ENCODE results near the gene GCNT4.

GCNT4 gene, protein sequence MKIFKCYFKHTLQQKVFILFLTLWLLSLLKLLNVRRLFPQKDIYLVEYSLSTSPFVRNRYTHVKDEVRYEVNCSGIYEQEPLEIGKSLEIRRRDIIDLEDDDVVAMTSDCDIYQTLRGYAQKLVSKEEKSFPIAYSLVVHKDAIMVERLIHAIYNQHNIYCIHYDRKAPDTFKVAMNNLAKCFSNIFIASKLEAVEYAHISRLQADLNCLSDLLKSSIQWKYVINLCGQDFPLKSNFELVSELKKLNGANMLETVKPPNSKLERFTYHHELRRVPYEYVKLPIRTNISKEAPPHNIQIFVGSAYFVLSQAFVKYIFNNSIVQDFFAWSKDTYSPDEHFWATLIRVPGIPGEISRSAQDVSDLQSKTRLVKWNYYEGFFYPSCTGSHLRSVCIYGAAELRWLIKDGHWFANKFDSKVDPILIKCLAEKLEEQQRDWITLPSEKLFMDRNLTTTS

DNA sequence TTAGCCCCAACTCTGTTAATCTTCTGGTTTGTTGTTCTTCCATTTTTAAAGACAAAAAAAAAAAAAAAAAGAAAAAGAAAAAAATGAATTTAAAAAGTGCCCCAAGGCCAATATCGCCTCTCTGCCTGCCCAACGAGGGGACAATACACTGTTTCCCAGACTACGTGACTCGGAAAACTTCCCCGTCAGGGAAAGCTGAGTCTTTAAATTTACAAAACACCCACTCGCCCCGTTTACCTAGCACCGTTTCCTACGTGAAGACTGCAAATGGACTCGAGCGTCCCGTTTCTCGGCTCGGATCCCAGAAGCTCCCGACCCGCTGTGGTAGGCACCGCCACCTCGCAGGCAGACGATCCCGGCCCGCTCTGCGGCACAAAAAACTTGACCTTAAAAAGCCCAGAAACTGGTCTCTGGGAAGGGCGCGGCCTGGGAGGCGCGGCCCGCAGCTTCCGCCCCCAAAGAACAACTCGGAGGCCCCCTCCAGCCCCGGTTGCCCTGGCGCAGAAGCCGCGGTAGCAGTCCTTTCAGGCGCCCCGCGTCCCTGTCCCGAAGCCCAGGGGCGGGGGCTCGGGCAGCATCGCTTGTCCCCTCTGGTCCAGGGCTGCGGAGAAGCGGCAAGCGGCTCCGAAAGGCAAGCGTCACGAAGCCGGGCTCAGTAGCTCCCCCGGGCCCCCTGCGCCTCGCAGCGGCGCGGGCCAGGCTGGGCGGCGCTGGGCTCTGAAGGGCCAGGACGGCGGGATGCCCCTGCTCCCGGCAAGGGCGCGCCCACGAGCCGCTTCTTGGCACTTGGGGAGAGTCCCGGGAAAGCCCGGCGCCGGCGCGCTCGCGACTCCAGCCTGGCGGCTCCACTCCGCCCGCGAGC is at the start of gene GCNT4:
Gene GCNT4 (minus strand): TSS at position 367 of the 862 bp plus-strand sequence. CDS start 22,521 bp downstream, outside the sequence.
- TF ChIP-seq TEAD4 (IDR thresholded peaks at IDR 0.05) = no peak
- TF ChIP-seq RAD21 (IDR thresholded peaks at IDR 0.05; ENCODE audit: low read depth) = no peak

DNA sequence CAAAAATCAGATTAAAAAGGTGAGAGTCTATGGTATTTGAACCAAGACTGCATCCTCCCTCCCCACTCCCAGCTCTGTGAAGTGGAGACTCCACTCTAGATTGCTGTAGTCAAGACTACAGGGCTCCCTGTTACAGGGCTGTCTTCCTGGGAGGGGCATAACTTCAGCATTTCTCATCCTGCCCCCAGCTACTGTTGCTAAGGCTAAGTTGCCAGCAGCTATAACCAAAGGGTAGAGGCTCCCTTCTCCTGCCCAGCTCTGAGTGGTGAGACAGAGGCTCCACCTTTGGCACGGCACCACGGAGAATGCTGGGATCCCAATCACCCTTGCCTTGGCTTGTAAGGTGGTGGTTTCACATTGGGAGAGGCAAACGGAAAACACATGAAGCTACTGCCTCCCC is 39.2 kb upstream of the GCNT4 start:
- TF ChIP-seq, protein P1, sequence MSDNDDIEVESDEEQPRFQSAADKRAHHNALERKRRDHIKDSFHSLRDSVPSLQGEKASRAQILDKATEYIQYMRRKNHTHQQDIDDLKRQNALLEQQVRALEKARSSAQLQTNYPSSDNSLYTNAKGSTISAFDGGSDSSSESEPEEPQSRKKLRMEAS (IDR thresholded peaks at IDR 0.05) = no peak
- no peak for TF ChIP-seq NFIC (IDR thresholded peaks at IDR 0.05)
- no peak for TF ChIP-seq ZBTB7A (IDR thresholded peaks at IDR 0.05; ENCODE audit: low read depth)
- no peak for TF ChIP-seq FOXM1 (IDR thresholded peaks at IDR 0.05; ENCODE audit: borderline replicate concordance, low read depth)
- TF ChIP-seq, protein P2, sequence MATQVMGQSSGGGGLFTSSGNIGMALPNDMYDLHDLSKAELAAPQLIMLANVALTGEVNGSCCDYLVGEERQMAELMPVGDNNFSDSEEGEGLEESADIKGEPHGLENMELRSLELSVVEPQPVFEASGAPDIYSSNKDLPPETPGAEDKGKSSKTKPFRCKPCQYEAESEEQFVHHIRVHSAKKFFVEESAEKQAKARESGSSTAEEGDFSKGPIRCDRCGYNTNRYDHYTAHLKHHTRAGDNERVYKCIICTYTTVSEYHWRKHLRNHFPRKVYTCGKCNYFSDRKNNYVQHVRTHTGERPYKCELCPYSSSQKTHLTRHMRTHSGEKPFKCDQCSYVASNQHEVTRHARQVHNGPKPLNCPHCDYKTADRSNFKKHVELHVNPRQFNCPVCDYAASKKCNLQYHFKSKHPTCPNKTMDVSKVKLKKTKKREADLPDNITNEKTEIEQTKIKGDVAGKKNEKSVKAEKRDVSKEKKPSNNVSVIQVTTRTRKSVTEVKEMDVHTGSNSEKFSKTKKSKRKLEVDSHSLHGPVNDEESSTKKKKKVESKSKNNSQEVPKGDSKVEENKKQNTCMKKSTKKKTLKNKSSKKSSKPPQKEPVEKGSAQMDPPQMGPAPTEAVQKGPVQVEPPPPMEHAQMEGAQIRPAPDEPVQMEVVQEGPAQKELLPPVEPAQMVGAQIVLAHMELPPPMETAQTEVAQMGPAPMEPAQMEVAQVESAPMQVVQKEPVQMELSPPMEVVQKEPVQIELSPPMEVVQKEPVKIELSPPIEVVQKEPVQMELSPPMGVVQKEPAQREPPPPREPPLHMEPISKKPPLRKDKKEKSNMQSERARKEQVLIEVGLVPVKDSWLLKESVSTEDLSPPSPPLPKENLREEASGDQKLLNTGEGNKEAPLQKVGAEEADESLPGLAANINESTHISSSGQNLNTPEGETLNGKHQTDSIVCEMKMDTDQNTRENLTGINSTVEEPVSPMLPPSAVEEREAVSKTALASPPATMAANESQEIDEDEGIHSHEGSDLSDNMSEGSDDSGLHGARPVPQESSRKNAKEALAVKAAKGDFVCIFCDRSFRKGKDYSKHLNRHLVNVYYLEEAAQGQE (IDR thresholded peaks at IDR 0.05; ENCODE audit: low read depth) = no peak
- no peak for TF ChIP-seq YY1 (IDR thresholded peaks at IDR 0.05; ENCODE audit: low read depth)
- TF ChIP-seq EGR1 (IDR thresholded peaks at IDR 0.05) = no peak
- TF ChIP-seq TAF1 (IDR thresholded peaks at IDR 0.05; ENCODE audit: low read depth) = no peak
- TF ChIP-seq TCF12 (IDR thresholded peaks at IDR 0.05; ENCODE audit: low read depth) = no peak
- TF ChIP-seq, protein P3, sequence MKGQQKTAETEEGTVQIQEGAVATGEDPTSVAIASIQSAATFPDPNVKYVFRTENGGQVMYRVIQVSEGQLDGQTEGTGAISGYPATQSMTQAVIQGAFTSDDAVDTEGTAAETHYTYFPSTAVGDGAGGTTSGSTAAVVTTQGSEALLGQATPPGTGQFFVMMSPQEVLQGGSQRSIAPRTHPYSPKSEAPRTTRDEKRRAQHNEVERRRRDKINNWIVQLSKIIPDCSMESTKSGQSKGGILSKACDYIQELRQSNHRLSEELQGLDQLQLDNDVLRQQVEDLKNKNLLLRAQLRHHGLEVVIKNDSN (IDR thresholded peaks at IDR 0.05) = no peak
- TF ChIP-seq RAD21 (IDR thresholded peaks at IDR 0.05; ENCODE audit: low read depth) = no peak
- TF ChIP-seq CREB1 (IDR thresholded peaks at IDR 0.05; ENCODE audit: low read depth) = no peak
- TF ChIP-seq EP300 (IDR thresholded peaks at IDR 0.05; ENCODE audit: borderline replicate concordance) = no peak
- TF ChIP-seq CEBPB (IDR thresholded peaks at IDR 0.05) = no peak
- no peak for TF ChIP-seq TEAD4 (IDR thresholded peaks at IDR 0.05)

DNA sequence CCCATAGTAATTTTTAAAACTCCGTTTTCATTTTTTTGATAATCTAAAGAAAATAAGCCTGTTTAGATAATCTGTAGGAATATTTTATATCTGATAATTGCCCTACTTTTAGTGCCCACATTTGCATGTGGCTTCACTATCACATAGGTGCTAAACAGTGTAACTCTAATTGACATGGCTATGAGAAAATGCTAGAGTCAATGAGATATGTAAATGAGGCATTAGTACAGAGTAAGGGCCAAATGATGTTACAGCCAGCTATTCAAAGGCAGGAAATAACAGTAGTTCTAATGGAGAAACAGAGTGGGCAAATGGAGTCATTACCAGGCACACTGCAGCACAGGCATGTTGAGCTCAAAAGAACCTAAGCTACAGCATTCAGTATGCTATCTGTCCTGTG is 37.3 kb upstream of the GCNT4 start:
- TF ChIP-seq YY1 (IDR thresholded peaks at IDR 0.05; ENCODE audit: low read depth) (no peak), CREB1 (IDR thresholded peaks at IDR 0.05; ENCODE audit: low read depth) (no peak), TEAD4 (IDR thresholded peaks at IDR 0.05) (no peak), CEBPB (IDR thresholded peaks at IDR 0.05) (no peak), EP300 (IDR thresholded peaks at IDR 0.05; ENCODE audit: borderline replicate concordance) (no peak), TAF1 (IDR thresholded peaks at IDR 0.05; ENCODE audit: low read depth) (no peak)
- TF ChIP-seq, protein P2 (IDR thresholded peaks at IDR 0.05; ENCODE audit: low read depth) = no peak
- TF ChIP-seq, protein P1 (IDR thresholded peaks at IDR 0.05) = no peak

DNA sequence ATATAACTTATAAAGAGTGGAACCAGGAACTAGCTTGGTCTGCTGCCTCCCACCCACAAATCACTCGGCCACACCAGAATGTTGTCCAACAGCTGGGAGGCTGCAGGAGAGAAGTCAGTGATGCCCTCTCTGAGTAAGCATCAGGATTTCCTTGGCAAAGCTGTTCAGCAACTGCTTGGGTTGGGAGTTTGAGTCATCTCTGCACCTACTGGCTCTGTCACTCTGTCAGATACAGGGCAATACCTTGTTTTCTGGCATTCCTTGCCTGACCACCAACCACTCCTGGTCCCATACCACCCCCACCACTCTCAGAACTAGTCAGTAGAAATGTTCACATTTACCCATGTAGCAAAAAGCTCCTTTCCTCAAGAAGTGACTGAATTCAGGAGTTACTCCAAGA is 36.8 kb upstream of the GCNT4 start:
- TF ChIP-seq EP300 (IDR thresholded peaks at IDR 0.05; ENCODE audit: borderline replicate concordance) (no peak), RAD21 (IDR thresholded peaks at IDR 0.05; ENCODE audit: low read depth) (no peak), EGR1 (IDR thresholded peaks at IDR 0.05) (no peak), YY1 (IDR thresholded peaks at IDR 0.05; ENCODE audit: low read depth) (no peak), CREB1 (IDR thresholded peaks at IDR 0.05; ENCODE audit: low read depth) (no peak), ZBTB7A (IDR thresholded peaks at IDR 0.05; ENCODE audit: low read depth) (no peak), TAF1 (IDR thresholded peaks at IDR 0.05; ENCODE audit: low read depth) (no peak), TEAD4 (IDR thresholded peaks at IDR 0.05) (no peak), NFIC (IDR thresholded peaks at IDR 0.05) (no peak), TCF12 (IDR thresholded peaks at IDR 0.05; ENCODE audit: low read depth) (no peak), CEBPB (IDR thresholded peaks at IDR 0.05) (no peak), FOXM1 (IDR thresholded peaks at IDR 0.05; ENCODE audit: borderline replicate concordance, low read depth) (no peak)
- TF ChIP-seq, protein P1 (IDR thresholded peaks at IDR 0.05) = no peak
- TF ChIP-seq, protein P3 (IDR thresholded peaks at IDR 0.05) = no peak
- TF ChIP-seq, protein P2 (IDR thresholded peaks at IDR 0.05; ENCODE audit: low read depth) = no peak
